Skeletal muscle tissue (tissue), 4 donors: ENCODE data around the gene GAS6. TPM values are rescaled to one million over a fixed set of nuclear protein-coding genes. Genes with fewer than 3 reads are reported as not detected.
"Not testable (repeated sequence)": the region's sequence is repeated elsewhere in the genome, so short reads cannot be mapped to it uniquely, and the experiment has no call there.

Experiments
- H3K27ac ChIP-seq: one replicate; pipeline ENCODE4 v1.7.0; 2013; ENCODE audit warnings: mild to moderate bottlenecking, low read depth, low read length, inconsistent platforms
- H3K27me3 ChIP-seq, 3 donors: one replicate each; pipeline ENCODE4 v1.7.0; 2013; ENCODE audit warnings: low read length in 3 of 3; ENCODE audit not compliant: control insufficient read depth in 3 of 3, insufficient read depth in 3 of 3
- H3K36me3 ChIP-seq, 3 donors: one replicate each; pipeline ENCODE4 v1.7.0; 2013; ENCODE audit warnings: low read length in 3 of 3; ENCODE audit not compliant: control insufficient read depth in 3 of 3, insufficient read depth in 3 of 3
- H3K4me1 ChIP-seq, 3 donors: one replicate each; pipeline ENCODE4 v1.7.0; 2013; ENCODE audit warnings: low read length in 3 of 3, mild to moderate bottlenecking in 3 of 3; ENCODE audit not compliant: control insufficient read depth in 3 of 3, insufficient read depth in 3 of 3
- H3K4me3 ChIP-seq, 3 donors: one replicate each; pipeline ENCODE4 v1.7.0; 2013; ENCODE audit warnings: low read length in 3 of 3
- H3K9ac ChIP-seq, 3 donors: one replicate each; pipeline ENCODE4 v1.7.0; 2013; ENCODE audit warnings: low read length in 3 of 3, mild to moderate bottlenecking in 3 of 3, moderate library complexity in 2 of 3, low read depth in 1 of 3
- H3K9me3 ChIP-seq, 3 donors: one replicate each; pipeline ENCODE4 v1.7.0; 2013; ENCODE audit warnings: low read length in 3 of 3; ENCODE audit not compliant: control insufficient read depth in 3 of 3
- total RNA-seq: library from RNA; depleted of rRNA; stranded (reverse); fragments of >200 nt; gene quantifications from one replicate; pipeline ENCODE4 v1.2.3, GENCODE V29; 2014
- donor health status: Osteomylitis.

The GAS6 gene
- total RNA-seq, 1 donor from 2014 or later, result 25.1 TPM

- Histone ChIP-seq H3K36me3 (peaks cover 0 to 5% (median 0%) of the 10 kb centered on the region in 3 donors), H3K4me3 (no peak overlapping the region), H3K27ac (no peak overlapping the region), H3K4me1 (no peaks in the 10 kb centered on the region), H3K27me3 (peaks cover 31 to 53% (median 48%) of the 10 kb centered on the region in 3 donors), H3K9ac (no peak overlapping the region), H3K9me3 (no peaks in the 10 kb centered on the region)
These were observed 69.1 kb downstream of the GAS6 start for GRCh38 chr13:113794764-113795173.

GRCh38 chr13:113794086-113794485 is 69.8 kb downstream of the GAS6 start:
- Histone ChIP-seq H3K9me3 (no peaks in the 10 kb centered on the region), H3K4me1 (no peaks in the 10 kb centered on the region), H3K27ac (no peak overlapping the region), H3K9ac (no peak overlapping the region), H3K27me3 (peaks cover 37 to 58% (median 48%) of the 10 kb centered on the region in 3 donors), H3K36me3 (peaks cover 0 to 5% (median 0%) of the 10 kb centered on the region in 3 donors), H3K4me3 (no peak overlapping the region)

- Histone ChIP-seq H3K9me3 (no peaks in the 10 kb centered on the region), H3K27me3 (peaks cover 37 to 58% (median 50%) of the 10 kb centered on the region in 3 donors), H3K27ac (no peak overlapping the region), H3K36me3 (peaks cover 0 to 5% (median 0%) of the 10 kb centered on the region in 3 donors), H3K4me1 (no peaks in the 10 kb centered on the region), H3K4me3 (no peak overlapping the region), H3K9ac (no peak overlapping the region)
These were observed 70.2 kb downstream of the GAS6 start for GRCh38 chr13:113793718-113794085.

- H3K9me3 ChIP-seq, result no peaks in the 10 kb centered on the region
- H3K27ac ChIP-seq, result no peak overlapping the region
- H3K9ac ChIP-seq, result no peak overlapping the region
- H3K4me3 ChIP-seq, result no peak overlapping the region
- no peaks in the 10 kb centered on the region for H3K4me1 ChIP-seq
- H3K27me3 ChIP-seq, result peaks cover 36 to 63% (median 53%) of the 10 kb centered on the region in 3 donors
- peaks cover 0 to 5% (median 0%) of the 10 kb centered on the region in 3 donors for H3K36me3 ChIP-seq
These were observed 70.8 kb downstream of the GAS6 start for GRCh38 chr13:113792886-113793717.

GRCh38 chr13:113792236-113792770 is 71.6 kb downstream of the GAS6 start:
- no peak overlapping the region for H3K27ac ChIP-seq
- no peaks in the 10 kb centered on the region for H3K4me1 ChIP-seq
- no peak overlapping the region for H3K9ac ChIP-seq
- H3K36me3 ChIP-seq, result peaks cover 0 to 5% (median 0%) of the 10 kb centered on the region in 3 donors
- H3K4me3 ChIP-seq, result no peak overlapping the region
- H3K27me3 ChIP-seq, result peaks cover 31 to 65% (median 58%) of the 10 kb centered on the region in 3 donors
- no peaks in the 10 kb centered on the region for H3K9me3 ChIP-seq

GRCh38 chr13:113791761-113792160 is 72.1 kb downstream of the GAS6 start:
- no peak overlapping the region for H3K9ac ChIP-seq
- H3K27ac ChIP-seq, result no peak overlapping the region
- H3K27me3 ChIP-seq, result peaks cover 32 to 62% (median 55%) of the 10 kb centered on the region in 3 donors
- peaks cover 0 to 5% (median 0%) of the 10 kb centered on the region in 3 donors for H3K36me3 ChIP-seq
- no peak overlapping the region for H3K4me3 ChIP-seq
- no peaks in the 10 kb centered on the region for H3K4me1 ChIP-seq
- H3K9me3 ChIP-seq, result no peaks in the 10 kb centered on the region

GRCh38 chr13:113791226-113791625 is 72.7 kb downstream of the GAS6 start:
- H3K9me3 ChIP-seq, result peaks cover 0 to 2% (median 2%) of the 10 kb centered on the region in 3 donors
- no peak overlapping the region for H3K4me3 ChIP-seq
- peaks cover 0 to 2% (median 0%) of the 10 kb centered on the region in 3 donors for H3K36me3 ChIP-seq
- H3K9ac ChIP-seq, result no peak overlapping the region
- H3K27me3 ChIP-seq, result peaks cover 35 to 62% (median 50%) of the 10 kb centered on the region in 3 donors
- H3K4me1 ChIP-seq, result no peaks in the 10 kb centered on the region
- H3K27ac ChIP-seq, result no peak overlapping the region

- not testable (repeated sequence) for H3K9me3 ChIP-seq, H3K4me1 ChIP-seq, H3K4me3 ChIP-seq, H3K9ac ChIP-seq, H3K36me3 ChIP-seq, H3K27ac ChIP-seq
- peaks cover 25 to 55% (median 41%) of the 10 kb centered on the region in 3 donors for H3K27me3 ChIP-seq
These were observed 73.9 kb downstream of the GAS6 start for GRCh38 chr13:113789931-113790330.

GRCh38 chr13:113789167-113789566 is 74.7 kb downstream of the GAS6 start:
- H3K4me1 ChIP-seq, result no peaks in the 10 kb centered on the region
- H3K27ac ChIP-seq, result no peak overlapping the region
- H3K36me3 ChIP-seq, result peaks cover 0 to 2% (median 0%) of the 10 kb centered on the region in 3 donors
- peaks cover 0 to 5% (median 2%) of the 10 kb centered on the region in 3 donors for H3K9me3 ChIP-seq
- H3K27me3 ChIP-seq, result peaks cover 17 to 48% (median 39%) of the 10 kb centered on the region in 3 donors
- H3K9ac ChIP-seq, result no peak overlapping the region
- no peak overlapping the region for H3K4me3 ChIP-seq
